GM12874 (cell line): ENCODE results near the gene MIEF1.

Experiments
- CTCF ChIP-seq: IDR thresholded peaks from 2 replicates; pipeline ENCODE4 v1.5.1; 2011; ENCODE audit warnings: low read depth, mild to moderate bottlenecking, control low read depth, low read length, moderate library complexity; ENCODE audit not compliant: insufficient read depth

MIEF1 gene

GRCh38 chr22:39502109-39502788 lies at the start of gene MIEF1:
TSS of gene MIEF1 (plus strand) at chr22:39502290. CDS start at chr22:39511295, 9,005 bp downstream.
- no peak for TF ChIP-seq CTCF

- no peak for TF ChIP-seq CTCF
These were observed 49.4 kb upstream of the MIEF1 start for GRCh38 chr22:39452740-39453040.

- TF ChIP-seq CTCF: no peak
These were observed 48.2 kb upstream of the MIEF1 start for GRCh38 chr22:39453765-39454378.

GRCh38 chr22:39454385-39454871 lies 47.7 kb upstream of the MIEF1 start:
- no peak for TF ChIP-seq CTCF

- no peak for TF ChIP-seq CTCF
These were observed 45.4 kb upstream of the MIEF1 start, which contains the start of gene MGAT3 for GRCh38 chr22:39456522-39457197. TSS of gene MGAT3 (plus strand) at chr22:39457012. CDS start at chr22:39487348, 30,336 bp downstream.

GRCh38 chr22:39457198-39457555 lies 44.9 kb upstream of the MIEF1 start:
- TF ChIP-seq CTCF: no peak
